ENCODE measurements around the gene KRT86.
"Not testable (repeated sequence)": the region's sequence is repeated elsewhere in the genome, so short reads cannot be mapped to it uniquely, and the experiment has no call there.

The KRT86 gene

DNA sequence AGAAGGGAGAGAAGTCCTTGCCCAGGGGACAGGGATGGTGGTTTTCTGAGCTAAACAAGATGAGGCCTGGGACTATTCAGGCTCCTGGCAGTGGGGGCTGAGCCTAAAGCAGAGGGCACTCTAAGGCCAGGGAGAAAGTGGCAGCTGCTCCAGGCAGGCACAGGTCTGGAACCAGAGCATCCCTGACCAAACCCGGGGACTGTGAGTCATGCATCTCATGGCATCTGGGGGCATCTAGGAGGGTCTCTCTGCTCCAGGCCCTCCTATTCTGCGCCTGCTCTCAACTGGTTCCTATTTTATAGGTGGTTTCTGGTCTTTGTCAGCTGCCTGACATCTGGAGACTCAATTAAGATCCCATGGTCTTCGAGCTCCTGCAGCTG, 29.8 kb upstream of the KRT86 start:
- no peaks in the 10 kb centered on the region for H3K9me3 ChIP-seq (ENCODE audit: control insufficient read depth, insufficient read depth, low read length)
- no peaks in the 10 kb centered on the region for H3K36me3 ChIP-seq (ENCODE audit: insufficient read depth, low read length)
- peaks cover 39% of the 10 kb centered on the region for H3K4me1 ChIP-seq (ENCODE audit: insufficient read depth, low read length)
- no peak overlapping the region for H3K9ac ChIP-seq (ENCODE audit: low read depth, low read length)

DNA sequence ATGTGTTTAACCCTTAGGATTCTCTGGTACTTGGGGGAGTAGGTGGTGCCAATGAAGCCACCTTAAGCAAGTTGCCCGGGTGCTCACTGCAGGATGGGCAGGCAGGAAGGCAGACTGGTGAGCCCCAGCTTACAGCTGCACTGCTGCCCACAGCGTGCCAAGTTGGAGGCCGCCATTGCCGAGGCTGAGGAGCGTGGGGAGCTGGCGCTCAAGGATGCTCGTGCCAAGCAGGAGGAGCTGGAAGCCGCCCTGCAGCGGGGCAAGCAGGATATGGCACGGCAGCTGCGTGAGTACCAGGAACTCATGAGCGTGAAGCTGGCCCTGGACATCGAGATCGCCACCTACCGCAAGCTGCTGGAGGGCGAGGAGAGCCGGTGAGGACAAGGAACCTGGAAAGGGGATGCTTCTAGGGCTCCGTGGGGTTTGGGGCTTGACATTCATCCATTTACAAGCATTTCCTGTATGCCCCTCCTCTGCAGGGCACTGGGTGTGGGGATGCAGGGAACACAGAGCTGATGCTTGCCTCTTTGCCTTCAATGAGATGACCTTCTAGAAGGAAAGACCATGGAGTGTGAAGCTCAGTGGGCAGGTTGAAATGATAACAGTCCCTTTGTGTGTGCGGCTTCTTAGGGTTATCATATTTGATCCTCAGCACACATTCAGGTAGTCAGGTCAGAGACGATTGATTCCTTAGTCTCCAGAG, 29.0 kb upstream of the KRT86 start:
- H3K4me1 ChIP-seq (ENCODE audit: insufficient read depth, low read length) = peaks cover 39% of the 10 kb centered on the region

DNA sequence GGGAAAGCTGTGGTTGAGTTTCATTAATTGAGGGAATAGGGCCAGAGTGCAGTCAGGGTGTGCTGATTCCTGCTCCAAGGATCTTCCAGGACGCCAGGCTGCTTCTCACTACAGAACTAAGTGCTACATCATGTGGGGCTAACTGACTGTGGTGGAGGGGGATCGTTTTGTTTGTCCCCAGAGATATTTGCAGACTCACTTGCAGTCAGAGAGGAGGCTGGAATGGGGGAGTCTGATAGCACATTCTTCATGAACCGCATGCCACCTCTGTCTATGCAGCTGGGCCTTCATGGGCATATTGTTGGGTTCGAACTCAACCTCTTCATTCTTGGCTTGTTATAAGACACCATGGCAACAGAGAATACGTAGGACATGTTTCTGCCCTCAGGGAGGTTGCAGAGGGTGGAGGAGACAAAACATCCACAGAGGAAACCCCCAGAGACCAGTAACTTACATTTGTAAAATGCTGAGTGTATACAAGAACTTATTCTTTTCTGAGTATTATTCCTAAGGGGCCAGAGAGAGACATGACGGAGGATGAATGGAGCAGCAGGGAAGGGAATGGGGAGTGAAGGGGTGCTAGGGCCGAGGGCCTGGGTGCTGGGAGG, 28.4 kb upstream of the KRT86 start:
- Histone ChIP-seq H3K9me3 (ENCODE audit: control insufficient read depth, insufficient read depth, low read length) (no peaks in the 10 kb centered on the region), H3K9ac (ENCODE audit: low read depth, low read length) (no peak overlapping the region), H3K36me3 (ENCODE audit: insufficient read depth, low read length) (no peaks in the 10 kb centered on the region), H3K4me1 (ENCODE audit: insufficient read depth, low read length) (peaks cover 36% of the 10 kb centered on the region)

More for the DNA sequence above, 29.0 kb upstream of the KRT86 start:
- no peaks in the 10 kb centered on the region for H3K36me3 ChIP-seq (ENCODE audit: insufficient read depth, low read length)
- no peaks in the 10 kb centered on the region for H3K9me3 ChIP-seq (ENCODE audit: control insufficient read depth, insufficient read depth, low read length)
- H3K9ac ChIP-seq (ENCODE audit: low read depth, low read length) = no peak overlapping the region

DNA sequence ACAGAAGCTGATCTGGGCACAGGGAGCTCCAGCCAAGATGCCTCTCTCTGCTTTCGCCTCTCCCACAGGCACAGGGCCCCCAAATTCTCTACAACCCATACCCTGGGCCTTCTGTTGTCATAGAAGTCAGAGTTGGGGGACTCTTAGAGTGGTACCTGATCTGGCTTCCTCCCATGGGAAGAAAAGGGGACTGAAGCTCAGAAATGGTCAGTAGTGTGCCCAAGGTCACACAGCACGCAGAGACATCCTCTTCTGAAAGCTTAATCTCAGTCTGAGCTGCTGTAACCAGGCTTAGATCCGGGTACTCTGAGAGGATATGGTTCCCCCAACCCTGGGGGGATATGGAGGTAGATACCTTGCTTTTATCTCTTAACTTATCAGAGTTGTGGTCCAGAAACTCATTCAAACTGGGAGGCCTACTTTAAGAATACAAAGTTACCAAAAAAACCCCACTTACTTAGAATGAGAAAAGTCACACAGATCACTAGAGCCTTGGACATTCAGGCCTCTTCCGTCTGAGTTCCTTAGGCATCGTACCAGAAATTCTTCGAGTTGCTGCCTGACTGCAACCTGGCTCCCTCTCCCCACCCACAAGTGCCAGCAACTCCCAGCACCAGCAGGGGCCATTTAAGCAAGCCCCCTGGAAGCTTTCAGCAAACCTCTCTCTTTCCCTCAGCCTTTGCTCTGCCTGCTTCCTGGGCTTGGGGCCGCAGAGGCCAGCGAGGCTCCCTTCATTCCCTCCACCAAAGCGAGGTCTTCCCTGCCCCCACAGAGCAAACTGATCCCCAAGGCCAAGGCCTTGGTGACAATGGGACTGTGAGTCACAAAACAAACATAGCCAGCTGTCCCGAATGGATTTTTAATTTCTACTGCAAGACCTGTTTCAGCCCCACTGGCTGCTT, 27.5 kb upstream of the KRT86 start:
- H3K9me3 ChIP-seq (ENCODE audit: control insufficient read depth, insufficient read depth, low read length) = no peaks in the 10 kb centered on the region
- H3K36me3 ChIP-seq (ENCODE audit: insufficient read depth, low read length) = no peaks in the 10 kb centered on the region
- H3K4me1 ChIP-seq (ENCODE audit: insufficient read depth, low read length) = peaks cover 34% of the 10 kb centered on the region
- H3K9ac ChIP-seq (ENCODE audit: low read depth, low read length) = no peak overlapping the region

DNA sequence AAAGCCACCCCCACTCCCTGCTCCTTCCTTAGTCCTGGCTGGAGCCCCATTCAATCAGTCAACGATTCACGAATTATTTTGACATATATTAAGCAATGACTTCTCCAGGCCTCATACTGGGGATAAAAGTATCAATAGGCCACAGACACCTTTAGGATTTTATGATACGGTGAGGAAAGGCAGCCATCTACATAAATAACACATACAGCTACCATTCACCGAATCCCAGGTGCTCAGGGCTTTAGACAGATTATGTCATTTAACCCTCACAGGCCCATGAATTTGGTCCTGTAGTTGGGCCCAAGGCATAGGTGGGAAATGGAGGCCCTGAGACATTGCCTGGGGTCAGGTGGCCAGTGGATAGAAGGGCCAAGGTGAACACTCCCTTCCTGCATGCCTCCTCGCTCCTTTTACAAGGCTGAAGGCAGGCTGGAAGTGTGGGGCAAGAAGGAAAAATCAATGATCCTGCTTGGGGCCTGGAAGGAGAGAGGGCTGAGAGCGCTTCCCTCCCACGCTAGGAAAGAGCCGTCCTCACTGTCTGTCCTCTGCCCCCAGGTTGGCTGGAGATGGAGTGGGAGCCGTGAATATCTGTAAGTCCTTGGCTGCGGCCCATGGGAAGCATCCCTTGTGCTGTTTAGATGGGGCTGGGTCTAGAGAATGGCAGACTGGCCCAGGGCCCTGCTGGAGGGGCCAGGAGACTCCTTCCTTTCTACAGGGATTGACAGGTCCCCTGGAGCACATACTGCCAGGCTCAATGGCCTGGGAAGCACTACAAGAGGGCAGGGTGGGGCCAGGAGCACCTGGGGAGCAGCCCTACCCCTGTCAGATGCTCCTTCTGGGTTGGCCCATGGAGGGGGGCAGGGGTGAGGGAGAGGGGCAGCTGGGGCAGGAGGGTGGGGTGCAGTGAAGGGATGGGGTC, 26.6 kb upstream of the KRT86 start:
- Histone ChIP-seq H3K4me1 (ENCODE audit: insufficient read depth, low read length) (peaks cover 34% of the 10 kb centered on the region), H3K9ac (ENCODE audit: low read depth, low read length) (no peak overlapping the region), H3K36me3 (ENCODE audit: insufficient read depth, low read length) (no peaks in the 10 kb centered on the region), H3K9me3 (ENCODE audit: control insufficient read depth, insufficient read depth, low read length) (no peaks in the 10 kb centered on the region)

DNA sequence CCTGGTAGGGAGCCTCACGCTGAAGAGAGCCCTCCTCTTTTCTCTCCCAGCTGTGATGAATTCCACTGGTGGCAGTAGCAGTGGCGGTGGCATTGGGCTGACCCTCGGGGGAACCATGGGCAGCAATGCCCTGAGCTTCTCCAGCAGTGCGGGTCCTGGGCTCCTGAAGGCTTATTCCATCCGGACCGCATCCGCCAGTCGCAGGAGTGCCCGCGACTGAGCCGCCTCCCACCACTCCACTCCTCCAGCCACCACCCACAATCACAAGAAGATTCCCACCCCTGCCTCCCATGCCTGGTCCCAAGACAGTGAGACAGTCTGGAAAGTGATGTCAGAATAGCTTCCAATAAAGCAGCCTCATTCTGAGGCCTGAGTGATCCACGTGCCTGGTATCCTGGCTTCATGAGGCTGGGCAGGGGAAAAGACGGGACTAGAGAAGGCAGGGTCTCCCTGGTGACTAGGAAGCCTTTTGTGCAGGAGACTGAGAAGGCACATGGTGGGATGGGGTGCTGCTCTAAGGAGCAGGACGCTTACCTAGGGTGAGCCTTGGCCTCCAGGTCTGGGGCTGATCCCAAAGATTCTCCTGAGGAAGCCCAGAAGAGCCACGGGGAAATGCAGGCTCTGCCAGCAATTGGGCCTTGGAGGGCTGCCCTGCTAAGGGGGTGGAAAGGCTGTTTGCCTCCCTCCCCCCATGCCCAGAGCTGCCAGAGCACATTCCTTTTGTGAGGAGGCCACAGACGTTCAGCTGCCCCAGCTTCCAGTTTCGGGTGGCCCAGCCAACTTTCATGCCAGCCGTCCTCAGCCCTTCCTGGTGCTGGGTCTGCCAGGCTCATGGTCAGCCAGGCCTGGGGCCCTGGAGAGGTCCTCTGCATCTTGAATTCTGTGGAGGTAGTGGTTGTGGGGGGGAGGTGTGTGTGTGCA, 25.6 kb upstream of the KRT86 start:
- no peak overlapping the region for H3K9ac ChIP-seq (ENCODE audit: low read depth, low read length)
- H3K4me1 ChIP-seq (ENCODE audit: insufficient read depth, low read length) = peaks cover 32% of the 10 kb centered on the region
- H3K36me3 ChIP-seq (ENCODE audit: insufficient read depth, low read length) = no peaks in the 10 kb centered on the region
- H3K9me3 ChIP-seq (ENCODE audit: control insufficient read depth, insufficient read depth, low read length) = no peaks in the 10 kb centered on the region

DNA sequence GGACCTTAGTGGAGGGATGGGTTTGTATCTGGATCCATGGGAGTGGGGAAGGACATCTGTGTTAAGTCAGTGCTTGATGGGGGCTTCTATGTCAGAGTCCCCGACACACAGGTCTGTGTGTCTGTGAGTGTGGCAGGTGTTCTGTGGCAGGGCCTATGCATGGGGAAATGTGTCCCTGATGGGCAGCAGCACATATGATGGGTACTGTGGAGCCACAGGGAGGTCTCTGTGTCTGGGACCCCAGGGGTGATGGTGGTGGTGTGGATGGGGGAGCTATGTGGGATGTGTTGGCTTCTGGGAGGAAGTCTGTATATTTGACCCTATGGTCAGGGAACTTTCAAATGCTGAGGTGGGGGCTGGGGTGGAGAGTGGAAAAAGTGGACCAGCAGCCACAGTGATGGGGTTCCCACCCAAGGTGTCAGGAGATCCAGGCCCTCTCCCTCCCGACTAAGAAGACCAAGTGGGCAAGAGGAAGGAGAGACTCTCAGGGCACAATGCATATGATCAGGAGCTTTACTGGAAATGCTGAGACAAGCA, 24.9 kb upstream of the KRT86 start:
- Histone ChIP-seq H3K9me3 (ENCODE audit: control insufficient read depth, insufficient read depth, low read length) (no peaks in the 10 kb centered on the region), H3K36me3 (ENCODE audit: insufficient read depth, low read length) (no peaks in the 10 kb centered on the region), H3K9ac (ENCODE audit: low read depth, low read length) (no peak overlapping the region), H3K4me1 (ENCODE audit: insufficient read depth, low read length) (peaks cover 24% of the 10 kb centered on the region)

DNA sequence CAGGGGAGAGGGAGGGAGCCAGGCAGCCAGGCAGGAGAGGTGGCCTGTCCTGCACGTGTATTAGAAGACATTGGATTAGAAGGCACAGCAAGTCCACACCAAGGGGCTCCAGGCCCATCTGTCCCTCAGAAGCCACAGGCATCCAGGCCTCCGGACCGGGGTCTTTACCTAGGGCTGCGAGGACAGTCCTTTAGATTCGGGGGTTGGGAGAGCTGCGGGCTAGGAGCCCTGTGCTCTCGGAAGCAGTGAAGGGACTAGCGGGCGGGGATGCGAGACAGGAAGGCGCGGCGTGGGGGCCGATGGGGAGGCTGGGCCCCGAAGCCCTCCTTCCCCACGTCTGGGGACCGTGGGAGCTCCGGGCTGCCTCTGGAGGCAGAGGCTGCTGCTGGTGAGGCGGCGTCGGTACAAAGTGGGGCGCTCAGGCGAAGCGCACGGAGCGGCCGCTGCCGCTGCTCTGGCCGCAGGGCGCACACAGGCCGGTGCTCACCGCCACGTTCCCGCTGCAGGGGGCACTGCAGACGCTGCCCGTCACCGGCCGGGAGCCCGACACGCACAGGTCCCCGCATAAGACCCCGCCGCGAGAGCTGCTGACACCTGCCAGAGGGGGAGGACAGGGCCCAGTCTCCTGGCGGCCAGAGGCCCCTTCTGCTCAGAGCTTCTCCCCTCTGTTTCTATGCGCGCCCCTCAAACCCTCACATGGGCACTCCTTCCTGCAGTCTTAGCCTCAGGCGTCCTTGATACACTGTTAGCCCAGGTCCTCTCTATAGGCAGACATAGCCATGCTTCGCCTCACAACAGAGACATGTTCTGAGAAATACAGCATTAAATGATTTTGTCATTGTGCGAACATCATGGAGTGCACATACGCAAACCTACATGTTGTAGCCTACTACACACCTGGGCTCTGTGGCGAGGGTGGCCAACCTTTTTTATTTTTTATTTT, 24.1 kb upstream of the KRT86 start:
- H3K4me1 ChIP-seq (ENCODE audit: insufficient read depth, low read length) = peaks cover 24% of the 10 kb centered on the region
- H3K9ac ChIP-seq (ENCODE audit: low read depth, low read length) = peak overlapping the region; percentile 24; the same call in 1 of the 2 replicates

DNA sequence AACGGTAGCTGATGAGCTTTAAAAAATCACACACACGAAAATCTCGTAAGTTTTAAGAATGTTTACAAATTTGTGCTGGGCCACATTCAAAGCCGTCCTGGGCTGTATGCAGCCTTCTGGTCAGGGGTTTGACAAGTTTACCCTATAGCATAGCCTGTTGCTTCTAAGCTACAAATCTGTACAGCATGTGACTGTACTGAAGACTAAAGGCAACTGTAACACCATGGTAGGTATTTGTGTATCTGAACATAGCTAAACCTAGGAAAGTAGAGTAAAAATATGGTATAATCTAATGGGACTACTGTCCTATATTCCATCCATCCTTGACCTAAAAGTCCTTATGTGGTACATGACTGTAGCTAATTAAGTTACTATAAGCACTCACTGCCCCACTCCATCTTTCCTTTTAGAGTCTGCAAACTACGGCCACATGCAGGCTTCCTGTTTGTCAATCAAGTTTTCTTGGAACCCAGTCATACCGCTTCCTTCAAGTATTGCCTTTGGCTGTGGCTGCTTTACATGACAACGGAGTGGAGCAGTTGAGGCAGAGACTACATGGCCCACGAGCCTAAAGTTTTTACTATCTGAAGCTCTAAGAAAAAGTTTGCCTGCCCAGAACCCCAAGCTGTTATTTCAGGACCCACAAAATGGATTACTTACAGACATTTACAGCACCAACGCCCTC, 22.9 kb upstream of the KRT86 start:
- Histone ChIP-seq H3K9me3 (ENCODE audit: control insufficient read depth, insufficient read depth, low read length) (no peaks in the 10 kb centered on the region), H3K9ac (ENCODE audit: low read depth, low read length) (no peak overlapping the region), H3K4me1 (ENCODE audit: insufficient read depth, low read length) (peaks cover 16% of the 10 kb centered on the region), H3K36me3 (ENCODE audit: insufficient read depth, low read length) (no peaks in the 10 kb centered on the region)

More for the DNA sequence above, 24.1 kb upstream of the KRT86 start:
- no peaks in the 10 kb centered on the region for H3K9me3 ChIP-seq (ENCODE audit: control insufficient read depth, insufficient read depth, low read length)
- no peaks in the 10 kb centered on the region for H3K36me3 ChIP-seq (ENCODE audit: insufficient read depth, low read length)

DNA sequence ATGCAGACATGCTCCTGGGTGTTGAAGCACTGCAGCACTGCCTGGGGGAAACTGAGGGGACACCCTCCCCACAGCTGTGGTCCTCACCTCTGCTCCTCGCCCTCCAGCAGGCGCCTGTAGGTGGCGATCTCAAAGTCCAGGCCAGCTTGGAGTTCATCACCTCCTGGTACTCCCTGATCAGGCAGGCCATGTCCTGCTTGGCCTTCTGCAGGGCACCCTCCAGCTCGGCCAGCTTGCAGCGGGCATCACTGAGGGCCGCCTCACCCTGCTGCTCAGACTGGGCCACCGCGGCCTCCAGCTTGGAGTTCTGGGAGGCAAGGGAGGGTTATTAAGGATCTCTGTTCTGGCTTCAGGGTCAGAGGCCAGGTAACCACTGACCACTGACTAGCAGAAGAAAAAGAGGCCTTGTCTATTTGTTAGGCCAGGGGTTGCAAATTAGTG, 22.2 kb upstream of the KRT86 start:
- H3K4me1 ChIP-seq (ENCODE audit: insufficient read depth, low read length); H3K36me3 ChIP-seq (ENCODE audit: insufficient read depth, low read length); H3K9me3 ChIP-seq (ENCODE audit: control insufficient read depth, insufficient read depth, low read length); H3K9ac ChIP-seq (ENCODE audit: low read depth, low read length): not testable (repeated sequence)

DNA sequence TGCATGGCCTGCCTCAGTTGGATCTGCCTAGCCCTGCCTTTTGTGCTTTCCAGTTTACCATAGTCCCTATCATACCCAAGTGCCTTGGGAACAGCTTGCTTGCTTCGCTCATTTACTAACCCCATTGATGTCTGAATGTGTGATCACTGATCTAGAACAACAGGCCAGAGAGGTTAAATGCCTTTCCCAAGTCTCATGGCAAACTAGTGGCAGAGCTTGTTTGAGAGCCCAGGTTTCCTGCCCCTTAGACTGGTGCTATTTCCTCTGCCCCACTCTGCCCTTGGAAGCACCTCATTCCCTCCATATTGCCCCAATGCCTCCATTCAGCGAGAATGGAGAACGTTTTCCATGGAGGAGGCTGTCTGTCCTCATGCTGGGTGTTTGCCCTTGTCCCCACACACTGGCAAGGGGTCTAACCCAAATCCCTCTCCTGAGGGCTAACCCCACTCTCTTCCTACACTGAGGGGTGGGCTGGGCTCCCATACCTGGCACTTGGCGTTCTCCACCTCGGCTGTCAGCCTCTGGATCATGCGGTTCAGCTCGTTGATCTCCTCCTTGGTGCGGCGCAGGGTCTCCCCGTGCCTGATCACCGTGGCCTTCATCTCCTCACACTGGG, 21.6 kb upstream of the KRT86 start:
- Histone ChIP-seq H3K9ac (ENCODE audit: low read depth, low read length) (no peak overlapping the region), H3K9me3 (ENCODE audit: control insufficient read depth, insufficient read depth, low read length) (no peaks in the 10 kb centered on the region), H3K36me3 (ENCODE audit: insufficient read depth, low read length) (no peaks in the 10 kb centered on the region), H3K4me1 (ENCODE audit: insufficient read depth, low read length) (peaks cover 3% of the 10 kb centered on the region)

Data from ES-I3 (cell line).